HG03060 (cell line): ENCODE measurements around the gene TSKU.
"Not testable (repeated sequence)": the region's sequence is repeated elsewhere in the genome, so short reads cannot be mapped to it uniquely, and the experiment has no call there.

Experiments used
- ATAC-seq: cut with Tn5 transposase; IDR thresholded peaks from one replicate; pipeline ENCODE4 v1.9.1; 2021; ENCODE audit warnings: low read depth, moderate number of reproducible peaks; ENCODE audit not compliant: unreplicated experiment

Gene TSKU

GRCh38 chr11:76821396-76821795 lies 38.2 kb downstream of the TSKU start:
- ATAC-seq = not testable (repeated sequence)

- ATAC-seq = no peak
These were observed 39.2 kb downstream of the TSKU start for GRCh38 chr11:76822406-76822805.

DNA sequence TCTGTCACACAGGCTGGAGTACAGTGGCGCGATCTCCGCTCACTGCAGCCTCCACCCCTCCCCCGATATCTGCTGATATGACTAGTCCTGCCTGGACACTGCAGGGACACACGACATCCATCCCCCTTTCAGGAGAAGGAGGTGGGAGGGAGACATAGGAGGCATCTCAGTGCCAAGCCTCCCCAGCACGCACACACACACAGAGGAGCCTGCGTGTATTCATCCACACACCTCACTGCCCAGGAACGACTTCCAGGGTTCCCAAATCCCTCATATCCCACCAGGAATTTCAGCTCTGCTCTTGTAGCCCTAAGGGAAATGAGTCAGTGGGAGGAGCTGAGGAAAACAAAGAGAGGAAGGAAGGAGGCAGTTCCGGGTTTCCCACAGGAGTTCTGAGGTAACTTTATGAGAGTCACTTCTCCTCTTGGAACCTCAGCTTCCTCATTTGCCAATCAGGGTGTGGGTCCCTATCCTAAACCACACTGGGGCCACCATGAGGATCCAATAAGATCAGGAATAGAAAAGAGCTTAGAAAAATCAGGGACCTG lies 40.4 kb downstream of the TSKU start:
- ATAC-seq = no peak

- ATAC-seq = no peak
These were observed 41.2 kb downstream of the TSKU start for GRCh38 chr11:76824083-76824939.

GRCh38 chr11:76824980-76825725 lies 42.0 kb downstream of the TSKU start:
- ATAC-seq = no peak

DNA sequence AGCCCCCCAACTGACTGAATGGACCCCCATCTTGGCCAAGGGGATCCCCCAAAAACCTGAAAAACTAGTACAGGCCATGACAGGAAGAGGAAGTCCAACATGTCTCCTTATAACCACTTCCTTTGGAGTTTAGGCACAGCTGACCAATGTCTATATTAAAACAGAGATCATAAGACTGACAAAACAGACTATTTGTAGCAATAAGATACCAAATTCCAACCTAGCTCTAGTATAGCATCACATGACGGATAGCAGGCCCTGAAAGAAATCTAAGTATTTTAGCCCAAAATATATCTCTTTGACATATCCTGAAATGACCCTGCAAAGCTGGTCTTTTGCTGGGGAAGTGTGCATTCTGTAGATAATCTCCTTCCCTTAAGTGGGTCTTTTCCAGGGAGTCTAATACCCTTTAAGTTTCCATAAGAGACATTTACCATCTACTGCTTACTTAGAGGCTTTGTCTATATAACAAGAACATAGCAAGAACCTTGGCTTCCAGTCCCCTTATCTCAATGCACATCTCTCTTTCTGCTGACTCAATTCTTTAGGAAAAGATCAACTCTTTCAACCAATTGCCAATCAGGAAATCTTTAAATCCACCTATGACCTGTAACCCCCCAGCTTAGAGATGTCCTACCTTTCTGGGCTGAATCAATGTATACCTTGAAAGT lies 42.7 kb downstream of the TSKU start:
- ATAC-seq = no peak

GRCh38 chr11:76826508-76826907 lies 43.4 kb downstream of the TSKU start:
- ATAC-seq = not testable (repeated sequence)

GRCh38 chr11:76827005-76827404 lies 43.8 kb downstream of the TSKU start:
- not testable (repeated sequence) for ATAC-seq

- ATAC-seq = no peak
These were observed 47.6 kb downstream of the TSKU start for GRCh38 chr11:76830639-76831327.

GRCh38 chr11:76831686-76832310 lies 48.6 kb downstream of the TSKU start:
- ATAC-seq = no peak

- ATAC-seq = no peak
These were observed 49.2 kb downstream of the TSKU start for GRCh38 chr11:76832361-76832760.

DNA sequence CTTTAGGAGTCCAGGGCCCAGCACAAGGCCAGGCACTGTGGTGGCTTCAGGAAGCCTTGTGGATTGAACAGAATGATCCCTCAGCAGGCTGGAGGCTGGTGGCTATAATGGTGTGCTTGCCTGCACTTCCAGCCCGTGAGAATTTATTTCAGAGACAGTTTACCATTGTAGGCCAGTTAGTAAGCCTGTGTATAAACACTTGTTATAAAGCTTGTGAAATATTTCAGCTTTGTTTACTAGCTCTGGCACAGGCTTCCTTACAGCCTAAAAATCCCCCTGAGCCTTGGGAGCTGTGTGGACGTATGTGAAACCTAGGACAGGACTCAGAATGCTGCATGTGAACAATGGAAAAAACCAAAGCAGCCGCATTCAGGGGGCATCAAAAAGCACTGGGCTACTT lies 51.0 kb downstream of the TSKU start:
- ATAC-seq = no peak

DNA sequence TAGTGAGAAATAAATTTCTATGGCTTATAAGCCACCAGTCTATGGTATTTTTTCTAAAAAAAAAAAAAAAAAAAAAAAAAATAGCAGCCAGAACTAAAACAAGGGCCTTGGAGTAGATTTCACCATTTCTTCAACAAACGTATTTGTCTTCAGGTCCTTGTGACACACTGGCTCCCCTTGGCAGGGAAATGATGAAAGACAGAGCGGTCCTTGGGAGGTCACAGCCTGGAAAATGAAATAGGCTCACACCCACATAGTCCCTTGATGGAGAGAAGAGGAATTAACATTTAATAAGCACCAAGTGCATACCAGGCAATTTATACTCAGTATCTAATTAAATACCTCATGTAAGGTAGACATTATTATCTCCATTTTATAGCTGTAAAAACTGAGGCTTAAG lies 51.9 kb downstream of the TSKU start:
- ATAC-seq = no peak

DNA sequence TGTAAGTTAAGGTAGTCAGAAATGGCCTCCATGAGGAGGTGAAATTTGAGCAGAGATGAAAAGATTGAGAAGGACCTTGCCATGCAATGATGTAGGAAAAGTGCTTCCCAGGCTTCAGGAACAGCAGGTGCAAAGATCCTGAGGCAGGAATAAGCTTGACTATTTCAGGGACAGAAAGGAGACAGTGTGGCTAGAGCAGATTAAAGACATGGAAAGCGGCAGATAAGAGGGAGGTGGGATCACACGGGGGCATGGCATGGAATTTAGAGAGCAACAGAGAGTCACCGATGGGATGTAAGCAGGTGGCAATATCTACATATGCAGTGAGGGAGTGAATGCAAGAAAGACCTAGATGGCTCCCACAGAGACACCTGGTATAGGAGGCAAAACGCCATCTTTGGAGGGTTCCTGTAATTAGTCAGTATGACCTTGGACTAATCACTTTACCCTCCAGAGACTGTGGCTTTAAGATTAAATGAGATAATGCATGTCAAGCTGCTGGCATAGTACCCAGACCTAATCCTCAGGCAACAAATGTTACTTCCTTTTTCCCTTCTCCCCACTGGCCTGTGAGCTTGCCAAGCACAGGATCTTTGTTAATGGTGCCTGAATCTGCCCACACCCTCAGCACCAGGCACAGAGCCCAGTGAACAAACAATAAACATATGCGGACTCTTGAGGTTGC lies 52.9 kb downstream of the TSKU start:
- ATAC-seq = no peak

DNA sequence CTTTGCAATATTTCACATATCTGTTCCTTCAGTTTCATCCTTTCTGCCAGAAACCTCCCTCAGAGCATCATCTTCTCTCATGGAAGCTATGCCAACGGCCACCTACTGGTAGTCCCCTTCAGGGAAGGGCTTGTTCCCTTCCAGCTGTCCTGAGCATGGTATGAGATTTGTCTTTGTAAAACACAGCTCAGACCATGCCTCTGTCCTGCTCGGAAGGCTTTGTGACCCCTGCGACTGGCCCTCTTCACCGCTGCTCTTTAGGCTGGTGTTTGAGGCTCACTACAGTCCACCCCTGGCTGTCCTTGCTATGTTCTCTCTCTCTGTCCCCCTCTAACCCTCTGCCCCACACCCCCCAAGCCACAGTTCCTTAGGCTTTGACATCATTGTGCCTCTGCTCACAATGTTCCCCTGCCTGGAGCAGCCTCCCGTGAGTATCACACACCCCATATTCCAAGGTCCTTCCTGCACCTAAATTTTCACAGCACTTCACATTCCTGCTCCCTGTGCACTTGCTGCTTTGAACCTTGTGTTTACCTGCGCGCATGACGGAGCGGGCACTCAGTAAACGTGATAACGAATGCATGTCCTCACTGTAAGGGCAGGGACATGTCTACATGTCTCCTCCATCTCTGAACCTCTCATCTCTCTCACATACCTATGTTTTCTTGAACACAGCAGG lies 53.6 kb downstream of the TSKU start:
- no peak for ATAC-seq

- no peak for ATAC-seq
These were observed 54.8 kb downstream of the TSKU start for GRCh38 chr11:76837696-76838677.

- no peak for ATAC-seq
These were observed 55.5 kb downstream of the TSKU start for GRCh38 chr11:76838678-76839068.

DNA sequence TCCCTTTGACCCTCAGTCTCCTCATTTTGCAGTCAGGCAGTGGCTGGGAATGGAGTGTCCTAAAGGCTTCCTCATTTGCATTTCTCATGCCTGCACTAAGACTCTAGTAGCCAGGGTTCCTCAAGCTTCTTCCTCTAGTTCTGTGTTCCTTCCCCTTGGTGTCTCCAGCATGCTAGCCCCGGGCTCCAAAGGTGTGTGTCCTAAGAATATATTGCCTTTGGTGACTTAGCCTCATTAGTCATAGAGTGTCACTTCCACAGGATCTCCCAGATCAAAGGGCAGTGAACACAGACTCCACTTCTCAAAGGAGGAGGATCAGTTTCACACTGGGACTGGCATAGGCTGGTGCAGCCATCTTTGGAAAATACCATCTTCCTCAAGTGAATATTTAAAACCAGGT lies 56.2 kb downstream of the TSKU start:
- ATAC-seq = no peak
